Heart left ventricle (tissue), 16 donors: ENCODE results near the gene ANO2. TPM values are rescaled to one million over a fixed set of nuclear protein-coding genes. Genes with fewer than 3 reads are reported as not detected.

Source experiments
- ATAC-seq, 4 donors: fragments of 200-7000 bp; cut with Tn5 transposase; one replicate each; pipeline ENCODE4 v1.9.1; 2020 to 2022; ENCODE audit warnings: moderate library complexity in 4 of 4, mild to moderate bottlenecking in 3 of 4, moderate number of reproducible peaks in 1 of 4
- DNase-seq, 5 donors: peaks; one replicate each; pipeline ENCODE4 v3.0.0-alpha.2; 2020
- H3K27ac ChIP-seq, 12 donors: fragments of 200-600 bp; sonication (generic) in 4 of 12; one replicate each; pipeline versions ENCODE4 v1.5.0 to v1.8.0; 2016 to 2022; ENCODE audit warnings: mild to moderate bottlenecking in 2 of 12
- H3K27me3 ChIP-seq, 9 donors: fragments of 200-600 bp; sonication (generic) in 2 of 9; one replicate each; pipeline versions ENCODE4 v1.5.1 to v1.8.0; 2016 to 2022; ENCODE audit warnings: mild to moderate bottlenecking in 3 of 9
- H3K36me3 ChIP-seq, 9 donors: fragments of 200-600 bp; sonication (generic) in 2 of 9; one replicate each; pipeline versions ENCODE4 v1.5.0 to v1.8.0; 2018 to 2022; ENCODE audit warnings: mild to moderate bottlenecking in 2 of 9
- H3K4me1 ChIP-seq, 12 donors: fragments of 200-600 bp; sonication (generic) in 4 of 12; one replicate each; pipeline versions ENCODE4 v1.5.0 to v1.8.0; 2016 to 2022; ENCODE audit warnings: mild to moderate bottlenecking in 3 of 12
- H3K4me3 ChIP-seq, 12 donors: fragments of 200-600 bp; sonication (generic) in 4 of 12; one replicate each; pipeline versions ENCODE4 v1.5.0 to v1.8.0; 2017 to 2022; ENCODE audit warnings: mild to moderate bottlenecking in 9 of 12, moderate library complexity in 4 of 12
- H3K9me3 ChIP-seq, 12 donors: fragments of 200-600 bp; sonication (generic) in 4 of 12; one replicate each; pipeline versions ENCODE4 v1.5.0 to v1.8.0; 2016 to 2022; ENCODE audit warnings: mild to moderate bottlenecking in 1 of 12
- CTCF ChIP-seq, 12 donors: fragments of 200-600 bp; sonication (generic) in 4 of 12; IDR thresholded peaks; one replicate each; pipeline versions ENCODE4 v1.5.0 to v1.8.0; 2018 to 2022; ENCODE audit warnings: antibody characterized with exemption in 12 of 12, mild to moderate bottlenecking in 5 of 12
- POLR2A ChIP-seq, 2 donors: fragments of 450-650 bp; IDR thresholded peaks; one replicate each; pipeline ENCODE4 v1.6.1; 2017; ENCODE audit warnings: antibody characterized with exemption in 2 of 2, mild to moderate bottlenecking in 2 of 2, moderate library complexity in 2 of 2
- WGBS, 4 donors: extraction: QIAGEN DNeasy Blood & Tissue Kit in 2 of 4; methylation state at CpG; one replicate each; pipeline versions ENCODE4 v1.1.5 to v1.1.7; 2013 to 2018; 5-methylcytosine and 5-hydroxymethylcytosine counted together
- intact Hi-C, 10 donors: fragments of 100-400 bp; cut with DNase I; formaldehyde crosslinking; loops; one replicate each; pipeline versions ENCODE4 v1.11.1 to v1.14.2; 2022
- polyA plus RNA-seq, 2 donors: library from polyadenylated mRNA; stranded (reverse); fragments of 200-250 nt; gene quantifications; one replicate each; pipeline ENCODE4 v1.2.3, GENCODE V29; 2013
- total RNA-seq, 9 donors: library from RNA; depleted of rRNA in 2 of 9; stranded (reverse); fragments of >200 nt in 2 of 9; fragmentation: NEBNext Ultra II Directional in 3 of 9; extraction: Animal tissue kit (Norgen Biotek cat#: 25700) in 3 of 9; gene quantifications; one replicate each; pipeline versions ENCODE4 v1.1.0 to v1.2.4, GENCODE V29; 2016 to 2023
- donor health status: ischemic (EF 13 %, LVEDD 7.1; RV severe dilation, severe dysfunction).
- donor health status: healthy with polysubstance abuse.
- donor health status: DM: no; HTN: yes; CAD: no.
- donor health status: DM: no; HTN: no; CAD: no.
- donor health status: ischemic (EF 25% LVEDD 6.9; RV normal size, moderate dysfunction).
- donor health status: ischemic (EF 25% LVEDD 5.7; RV mildly dilated, moderate dysfunction).
- donor health status: healthy.
- donor health status: DM: yes; HTN: yes; CAD: no.
- donor health status: ischemic (EF 35%, LVEDD 5.7; RV mildly dilated, moderate dysfunction).
- donor health status: nonischemic (EF 11% LVEDD 7.7; RV severe dilation, severe dysfunction).
- donor health status: DM: yes; HTN: yes; CAD: no.
- donor health status: PGD.
- donor health status: ischemic (EF 29% LVEDD 5.4; RV normal size, mild dysfunction).
- donor health status: nonischemic (EF 23%, LVEDD 6.1; RV moderate dilation, normal function).

Gene ANO2
- total and polyA plus RNA-seq, 11 donors = 3.4 to 19.4 (median 9.4) TPM

GRCh38 chr12:5733136-5733755 is 211.8 kb downstream of the ANO2 start:
- Histone ChIP-seq H3K9me3 (no peaks in the 10 kb centered on the region), H3K4me3 (no peak overlapping the region), H3K27ac (no peak overlapping the region), H3K4me1 (peaks cover 0 to 9% (median 0%) of the 10 kb centered on the region in 12 donors), H3K27me3 (no peaks in the 10 kb centered on the region), H3K36me3 (peaks cover 0 to 4% (median 0%) of the 10 kb centered on the region in 9 donors)
- 83 to 92% (median 88%) methylated on average over 10 to 11 of the region's 11 CpGs for WGBS, 4 donors
- ATAC-seq = no peak
- TF ChIP-seq CTCF (IDR thresholded peaks at IDR 0.05) = no peak
- TF ChIP-seq POLR2A (IDR thresholded peaks at IDR 0.05) = no peak
- no peak for DNase-seq
- intact Hi-C loops = no loop called here

GRCh38 chr12:5730962-5731361 is 214.1 kb downstream of the ANO2 start:
- DNase-seq (no peak), ATAC-seq (no peak)
- Histone ChIP-seq H3K27me3 (no peaks in the 10 kb centered on the region), H3K4me1 (no peaks in the 10 kb centered on the region), H3K36me3 (peaks cover 0 to 4% (median 0%) of the 10 kb centered on the region in 9 donors), H3K9me3 (no peaks in the 10 kb centered on the region), H3K27ac (no peak overlapping the region), H3K4me3 (no peak overlapping the region)
- WGBS, 4 donors = 90 to 94% (median 92%) methylated on average over 7 of the region's 7 CpGs
- intact Hi-C loops = no loop called here
- TF ChIP-seq CTCF (IDR thresholded peaks at IDR 0.05) (no peak), POLR2A (IDR thresholded peaks at IDR 0.05) (no peak)

GRCh38 chr12:5723711-5724252 is 221.3 kb downstream of the ANO2 start:
- Histone ChIP-seq H3K4me1 (peaks cover 0 to 4% (median 0%) of the 10 kb centered on the region in 12 donors), H3K4me3 (no peak overlapping the region), H3K9me3 (no peaks in the 10 kb centered on the region), H3K27ac (no peak overlapping the region), H3K36me3 (no peaks in the 10 kb centered on the region), H3K27me3 (no peaks in the 10 kb centered on the region)
- ATAC-seq (no peak), DNase-seq (no peak)
- 66 to 71% (median 68%) methylated on average over 4 of the region's 4 CpGs for WGBS, 4 donors
- intact Hi-C loops = no loop called here
- no peak for TF ChIP-seq CTCF (IDR thresholded peaks at IDR 0.05)
- no peak for TF ChIP-seq POLR2A (IDR thresholded peaks at IDR 0.05)

- ATAC-seq (no peak), DNase-seq (no peak)
- intact Hi-C loops = no loop called here
- Histone ChIP-seq H3K36me3 (no peaks in the 10 kb centered on the region), H3K27ac (no peak overlapping the region), H3K4me1 (peaks cover 0 to 11% (median 1%) of the 10 kb centered on the region in 12 donors), H3K9me3 (no peaks in the 10 kb centered on the region), H3K4me3 (no peak overlapping the region), H3K27me3 (no peaks in the 10 kb centered on the region)
- WGBS, 4 donors = 86 to 89% (median 86%) methylated on average over 5 of the region's 5 CpGs
- TF ChIP-seq POLR2A (IDR thresholded peaks at IDR 0.05) (no peak), CTCF (IDR thresholded peaks at IDR 0.05) (no peak)
Observed at GRCh38 chr12:5723071-5723470, 222.0 kb downstream of the ANO2 start.
